ENCODE data around the gene TTBK1. TPM values are rescaled to one million over a fixed set of nuclear protein-coding genes. Genes with fewer than 3 reads are reported as not detected.

The TTBK1 gene
- total and polyA plus RNA-seq, 2 donors (not counting 1 experiment from before 2014, with no cell fraction given): 0.07 TPM; not detected in 1

- WGBS (ENCODE audit: insufficient coverage): 95% methylated on average over 13 of the region's 17 CpGs
Observed at GRCh38 chr6:43203029-43203717, 40.1 kb upstream of the TTBK1 start.

More at GRCh38 chr6:43203029-43203717, 40.1 kb upstream of the TTBK1 start:
- H3K9me3 ChIP-seq (ENCODE audit: control extremely low read depth in 1 of 3, control insufficient read depth in 2 of 3, insufficient read depth in 1 of 3, low read length in 2 of 3): no peaks in the 10 kb centered on the region
- intact Hi-C loops (cut with micrococcal nuclease): no loop called here
- no peaks in the 10 kb centered on the region for H3K79me2 ChIP-seq (ENCODE audit: control insufficient read depth, insufficient read depth, low read length)
- no peak for DNase-seq
- Mint-ChIP-seq H3K9me3 (ENCODE audit: insufficient read depth) (no peaks in the 10 kb centered on the region), H3K4me3 (no peak overlapping the region), H3K27me3 (no peaks in the 10 kb centered on the region), H3K4me1 (no peaks in the 10 kb centered on the region), H3K27ac (no peak overlapping the region)
- no peak for ATAC-seq (ENCODE audit: low read depth)
- H4K20me1 ChIP-seq (ENCODE audit: control insufficient read depth, insufficient read depth, low read length, poor library complexity, severe bottlenecking): no peaks in the 10 kb centered on the region
- no peak overlapping the region for H3K27ac ChIP-seq (ENCODE audit: low read length in 2 of 2)
- no peaks in the 10 kb centered on the region for H3K4me1 ChIP-seq (ENCODE audit: control insufficient read depth in 2 of 2, insufficient read depth in 2 of 2, low read length in 2 of 2)
- peaks cover 0 to 36% of the 10 kb centered on the region in 2 experiments for H3K36me3 ChIP-seq (replicated peaks in 1 of 2; ENCODE audit: control extremely low read depth in 1 of 2, control insufficient read depth in 1 of 2, extremely low read depth in 1 of 2, insufficient read depth in 2 of 2, low read length in 1 of 2)
- no peak for TF ChIP-seq CTCF (IDR thresholded peaks at IDR 0.05)
- TF ChIP-seq EZH2 (IDR thresholded peaks at IDR 0.05; ENCODE audit: borderline replicate concordance, insufficient read depth, low read depth, low read length, poor library complexity, severe bottlenecking): no peak
- ChIA-PET POLR2A (no interaction called here), CTCF (no interaction called here)
- H3K27me3 ChIP-seq (replicated peaks in 1 of 4; ENCODE audit: control extremely low read depth in 1 of 4, control insufficient read depth in 3 of 4, insufficient read depth in 4 of 4, low read length in 3 of 4): no peaks in the 10 kb centered on the region
- no peak overlapping the region for H3K4me2 ChIP-seq (replicated peaks; ENCODE audit: low read depth, low read length, poor library complexity, severe bottlenecking)
- H3K4me3 ChIP-seq (ENCODE audit: control extremely low read depth in 1 of 5, extremely low read depth in 1 of 5, insufficient read depth in 1 of 5, low read depth in 2 of 5, low read length in 4 of 5): no peak overlapping the region
- H3K9ac ChIP-seq (ENCODE audit: low read length): no peak overlapping the region
- H2AFZ ChIP-seq (ENCODE audit: insufficient read depth, low read depth, low read length, poor library complexity, severe bottlenecking): no peak overlapping the region

All from B cell (primary cell).